HuH-7.5 (cell line): Measurements from ENCODE around the gene FGF4.
"Not testable (repeated sequence)": the region's sequence is repeated elsewhere in the genome, so short reads cannot be mapped to it uniquely, and the experiment has no call there.

Experiments
- DNase-seq: peaks from one replicate; pipeline ENCODE4 v3.0.0; 2011; ENCODE audit warnings: low spot score

Gene FGF4

GRCh38 chr11:69773626-69774353 lies 1.4 kb downstream of the FGF4 start:
- DNase-seq, result no peak

GRCh38 chr11:69771466-69771865 lies 3.7 kb downstream of the FGF4 start:
- no peak for DNase-seq

- no peak for DNase-seq
These were observed 4.6 kb downstream of the FGF4 start for GRCh38 chr11:69770540-69770939.

GRCh38 chr11:69765498-69765995 lies 9.6 kb downstream of the FGF4 start:
- DNase-seq, result no peak

GRCh38 chr11:69764918-69765317 lies 10.2 kb downstream of the FGF4 start:
- not testable (repeated sequence) for DNase-seq

- no peak for DNase-seq
These were observed 14.8 kb downstream of the FGF4 start for GRCh38 chr11:69760319-69760718.

GRCh38 chr11:69752890-69753289 lies 22.3 kb downstream of the FGF4 start:
- no peak for DNase-seq

- DNase-seq, result no peak
These were observed 24.1 kb downstream of the FGF4 start for GRCh38 chr11:69750875-69751597.

- DNase-seq, result no peak
These were observed 24.9 kb downstream of the FGF4 start for GRCh38 chr11:69750108-69750850.

- no peak for DNase-seq
These were observed 26.5 kb downstream of the FGF4 start for GRCh38 chr11:69748637-69749036.

- no peak for DNase-seq
These were observed 28.1 kb downstream of the FGF4 start for GRCh38 chr11:69746752-69747742.

GRCh38 chr11:69746140-69746539 lies 29.0 kb downstream of the FGF4 start:
- no peak for DNase-seq

GRCh38 chr11:69745201-69745600 lies 29.9 kb downstream of the FGF4 start:
- no peak for DNase-seq

- peak; percentile 52 for DNase-seq
These were observed 30.7 kb downstream of the FGF4 start for GRCh38 chr11:69744435-69744834.

GRCh38 chr11:69734841-69735240 lies 40.3 kb downstream of the FGF4 start:
- DNase-seq, result no peak

- no peak for DNase-seq
These were observed 40.8 kb downstream of the FGF4 start for GRCh38 chr11:69734367-69734766.

GRCh38 chr11:69732910-69733309 lies 42.2 kb downstream of the FGF4 start:
- no peak for DNase-seq

- no peak for DNase-seq
These were observed 44.0 kb downstream of the FGF4 start for GRCh38 chr11:69731110-69731509.

GRCh38 chr11:69730500-69730899 lies 44.6 kb downstream of the FGF4 start:
- DNase-seq, result no peak

GRCh38 chr11:69729252-69729651 lies 45.9 kb downstream of the FGF4 start:
- DNase-seq, result no peak

- no peak for DNase-seq
These were observed 47.9 kb downstream of the FGF4 start for GRCh38 chr11:69727266-69727665.

GRCh38 chr11:69726481-69726880 lies 48.7 kb downstream of the FGF4 start:
- DNase-seq, result no peak
